ENCODE data around the gene CDKL5.

The CDKL5 gene

DNA sequence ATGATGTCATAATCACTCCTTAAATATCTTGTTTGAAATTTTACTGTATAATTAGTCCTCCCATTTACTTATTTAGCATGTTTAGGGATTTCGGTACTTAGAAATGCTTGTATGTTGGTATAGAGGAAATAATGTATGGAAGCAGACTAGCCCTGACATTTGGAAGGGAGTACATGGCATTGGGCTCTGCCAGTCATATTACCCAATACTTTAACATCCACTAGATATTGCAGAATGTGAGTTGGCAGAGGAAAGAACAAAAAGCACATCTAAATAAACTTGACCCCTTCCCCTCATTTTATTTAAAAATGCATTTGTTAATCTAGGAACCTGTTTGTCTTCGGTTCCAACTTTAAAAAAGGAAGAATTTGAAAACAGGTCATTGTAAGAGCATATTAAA, 168.7 kb downstream of the CDKL5 start:
- H3K36me3 ChIP-seq (replicated peaks): no peaks in the 10 kb centered on the region
- DNase-seq: no peak
- in situ Hi-C loops (cut with HindIII; ENCODE audit: low pct_ligation_motif_present, low sequenced_read_pairs): no loop called here
- TF ChIP-seq, protein P1, sequence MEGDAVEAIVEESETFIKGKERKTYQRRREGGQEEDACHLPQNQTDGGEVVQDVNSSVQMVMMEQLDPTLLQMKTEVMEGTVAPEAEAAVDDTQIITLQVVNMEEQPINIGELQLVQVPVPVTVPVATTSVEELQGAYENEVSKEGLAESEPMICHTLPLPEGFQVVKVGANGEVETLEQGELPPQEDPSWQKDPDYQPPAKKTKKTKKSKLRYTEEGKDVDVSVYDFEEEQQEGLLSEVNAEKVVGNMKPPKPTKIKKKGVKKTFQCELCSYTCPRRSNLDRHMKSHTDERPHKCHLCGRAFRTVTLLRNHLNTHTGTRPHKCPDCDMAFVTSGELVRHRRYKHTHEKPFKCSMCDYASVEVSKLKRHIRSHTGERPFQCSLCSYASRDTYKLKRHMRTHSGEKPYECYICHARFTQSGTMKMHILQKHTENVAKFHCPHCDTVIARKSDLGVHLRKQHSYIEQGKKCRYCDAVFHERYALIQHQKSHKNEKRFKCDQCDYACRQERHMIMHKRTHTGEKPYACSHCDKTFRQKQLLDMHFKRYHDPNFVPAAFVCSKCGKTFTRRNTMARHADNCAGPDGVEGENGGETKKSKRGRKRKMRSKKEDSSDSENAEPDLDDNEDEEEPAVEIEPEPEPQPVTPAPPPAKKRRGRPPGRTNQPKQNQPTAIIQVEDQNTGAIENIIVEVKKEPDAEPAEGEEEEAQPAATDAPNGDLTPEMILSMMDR (IDR thresholded peaks at IDR 0.05; ENCODE audit: low read depth, low read length, missing control alignments): no peak
- H3K27ac ChIP-seq: no peak overlapping the region
- H3K27me3 ChIP-seq (replicated peaks): no peaks in the 10 kb centered on the region
- no peak overlapping the region for H3K4me3 ChIP-seq (ENCODE audit: low read depth, low read length)

DNA sequence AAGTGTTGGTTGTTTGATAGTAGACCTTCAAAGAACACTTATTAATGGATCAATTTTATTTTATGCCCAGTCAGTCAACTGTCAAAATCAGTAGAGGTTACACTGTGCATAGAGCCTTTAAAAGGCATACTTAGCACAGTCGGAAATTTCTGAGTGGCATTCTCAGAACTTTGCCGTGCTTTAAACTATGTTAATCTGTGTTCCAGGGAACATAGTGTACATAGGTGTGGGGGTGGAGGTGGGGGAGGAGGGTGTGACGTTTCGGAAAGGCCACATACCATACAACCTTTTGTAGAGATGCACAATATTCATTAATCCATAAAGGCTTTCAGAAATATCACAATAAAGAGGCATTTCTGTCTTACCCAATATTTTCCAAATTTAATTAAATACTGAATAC, 170.7 kb downstream of the CDKL5 start:
- TF ChIP-seq, protein P1 (IDR thresholded peaks at IDR 0.05; ENCODE audit: low read depth, low read length, missing control alignments): no peak
- Histone ChIP-seq H3K36me3 (replicated peaks) (no peaks in the 10 kb centered on the region), H3K27ac (no peak overlapping the region), H3K4me3 (ENCODE audit: low read depth, low read length) (no peak overlapping the region), H3K27me3 (replicated peaks) (no peaks in the 10 kb centered on the region)
- DNase-seq: no peak
- in situ Hi-C loops (cut with HindIII; ENCODE audit: low pct_ligation_motif_present, low sequenced_read_pairs): no loop called here

DNA sequence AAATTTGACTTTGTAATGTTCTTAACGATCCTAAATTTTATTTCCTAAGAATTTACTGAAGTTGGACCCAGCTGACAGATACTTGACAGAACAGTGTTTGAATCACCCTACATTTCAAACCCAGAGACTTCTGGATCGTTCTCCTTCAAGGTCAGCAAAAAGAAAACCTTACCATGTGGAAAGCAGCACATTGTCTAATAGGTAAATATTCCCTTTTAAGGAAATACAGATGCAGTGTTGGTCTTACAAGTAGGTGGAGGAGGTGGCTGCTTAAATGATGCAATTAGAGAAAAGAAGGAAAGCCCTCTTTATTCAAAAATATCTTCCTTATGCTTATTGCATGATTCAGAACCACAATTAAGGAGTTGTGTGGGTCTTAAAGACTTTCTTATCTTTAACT, 173.0 kb downstream of the CDKL5 start:
- Histone ChIP-seq H3K27ac (no peak overlapping the region), H3K36me3 (replicated peaks) (no peaks in the 10 kb centered on the region), H3K27me3 (replicated peaks) (no peaks in the 10 kb centered on the region), H3K4me3 (ENCODE audit: low read depth, low read length) (no peak overlapping the region)
- TF ChIP-seq, protein P1 (IDR thresholded peaks at IDR 0.05; ENCODE audit: low read depth, low read length, missing control alignments): no peak
- in situ Hi-C loops (cut with HindIII; ENCODE audit: low pct_ligation_motif_present, low sequenced_read_pairs): no loop called here
- DNase-seq: no peak

DNA sequence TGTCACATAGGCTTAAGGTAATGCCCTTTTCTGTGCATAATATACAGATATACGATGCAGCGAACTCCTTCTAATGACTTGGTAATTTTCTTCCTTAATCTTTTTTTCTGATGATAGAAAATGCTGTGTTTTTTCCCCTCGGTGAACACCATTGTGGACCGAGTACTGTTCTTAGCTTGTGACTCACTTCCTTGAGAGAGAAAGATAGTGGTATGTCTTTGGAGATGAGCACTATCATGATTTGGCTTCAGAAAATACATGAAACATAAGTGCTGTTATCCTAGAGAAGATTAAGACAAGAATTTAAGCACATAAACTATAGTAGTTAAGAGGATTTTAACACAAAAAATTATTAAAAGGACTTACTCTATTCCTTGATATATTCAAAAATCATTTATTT, 182.6 kb downstream of the CDKL5 start:
- H3K4me3 ChIP-seq (ENCODE audit: low read depth, low read length): no peak overlapping the region
- TF ChIP-seq, protein P1 (IDR thresholded peaks at IDR 0.05; ENCODE audit: low read depth, low read length, missing control alignments): no peak
- in situ Hi-C loops (cut with HindIII; ENCODE audit: low pct_ligation_motif_present, low sequenced_read_pairs): no loop called here
- H3K36me3 ChIP-seq (replicated peaks): no peaks in the 10 kb centered on the region
- H3K27me3 ChIP-seq (replicated peaks): no peaks in the 10 kb centered on the region
- DNase-seq: no peak
- H3K27ac ChIP-seq: no peak overlapping the region

DNA sequence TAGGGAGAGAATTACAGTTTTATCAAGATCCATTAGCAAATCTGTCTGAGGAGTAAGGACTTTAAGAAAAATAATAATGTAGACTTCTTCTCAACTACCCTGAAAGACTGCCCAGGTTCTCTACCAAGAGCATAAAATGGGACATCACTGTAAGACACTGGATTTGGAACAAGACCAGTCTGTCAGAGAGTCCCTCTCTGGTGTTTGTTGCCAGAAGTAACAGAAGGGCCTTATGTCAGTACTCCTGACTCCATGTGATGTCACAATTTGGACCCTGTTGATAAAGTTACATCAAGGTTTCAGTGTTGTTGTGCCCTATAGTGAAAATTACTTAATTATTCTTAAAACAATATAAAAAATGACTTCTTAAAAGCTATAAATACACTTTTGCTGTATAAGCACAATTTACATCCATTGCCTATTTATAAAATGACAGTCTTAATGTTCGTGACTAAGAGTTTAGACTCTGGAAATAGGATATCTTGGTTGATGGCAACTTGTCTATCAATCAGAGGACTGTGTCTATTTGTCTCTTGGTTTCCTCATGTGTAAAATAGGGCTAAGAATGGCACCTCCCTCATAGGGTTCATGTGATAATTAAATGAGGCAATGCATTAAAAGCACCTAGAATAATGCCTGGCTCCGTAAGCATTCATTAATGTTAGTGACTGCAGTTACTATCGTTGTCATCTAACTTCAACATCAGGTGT, 188.7 kb downstream of the CDKL5 start:
- TF ChIP-seq, protein P1 (IDR thresholded peaks at IDR 0.05; ENCODE audit: low read depth, low read length, missing control alignments): no peak
- Histone ChIP-seq H3K36me3 (replicated peaks) (no peaks in the 10 kb centered on the region), H3K4me3 (ENCODE audit: low read depth, low read length) (no peak overlapping the region), H3K27ac (no peak overlapping the region), H3K27me3 (replicated peaks) (no peaks in the 10 kb centered on the region)
- DNase-seq: no peak
- in situ Hi-C loops (cut with HindIII; ENCODE audit: low pct_ligation_motif_present, low sequenced_read_pairs): no loop called here
